Measurements from ENCODE around the gene IL31RA.

DNA sequence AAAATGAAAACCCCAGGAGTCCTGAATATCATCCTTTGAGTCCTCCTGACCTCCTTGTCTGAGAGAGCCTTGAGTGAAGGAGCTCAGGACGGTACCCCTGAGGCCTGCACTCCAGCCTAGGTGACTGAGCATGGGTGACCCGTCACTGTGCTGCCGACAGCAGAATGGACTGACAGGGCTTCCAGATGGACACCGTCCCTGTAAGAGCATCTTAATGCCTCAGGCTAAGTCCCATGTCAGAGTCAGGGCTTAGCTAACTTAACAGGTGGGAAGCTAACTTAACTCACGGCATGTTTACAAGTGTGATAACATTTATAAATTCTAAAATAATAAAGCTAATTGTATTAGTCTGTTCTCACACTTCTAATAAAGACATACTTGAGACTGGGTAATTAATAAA is 75.3 kb downstream of the IL31RA start:
- TF ChIP-seq, protein P1, sequence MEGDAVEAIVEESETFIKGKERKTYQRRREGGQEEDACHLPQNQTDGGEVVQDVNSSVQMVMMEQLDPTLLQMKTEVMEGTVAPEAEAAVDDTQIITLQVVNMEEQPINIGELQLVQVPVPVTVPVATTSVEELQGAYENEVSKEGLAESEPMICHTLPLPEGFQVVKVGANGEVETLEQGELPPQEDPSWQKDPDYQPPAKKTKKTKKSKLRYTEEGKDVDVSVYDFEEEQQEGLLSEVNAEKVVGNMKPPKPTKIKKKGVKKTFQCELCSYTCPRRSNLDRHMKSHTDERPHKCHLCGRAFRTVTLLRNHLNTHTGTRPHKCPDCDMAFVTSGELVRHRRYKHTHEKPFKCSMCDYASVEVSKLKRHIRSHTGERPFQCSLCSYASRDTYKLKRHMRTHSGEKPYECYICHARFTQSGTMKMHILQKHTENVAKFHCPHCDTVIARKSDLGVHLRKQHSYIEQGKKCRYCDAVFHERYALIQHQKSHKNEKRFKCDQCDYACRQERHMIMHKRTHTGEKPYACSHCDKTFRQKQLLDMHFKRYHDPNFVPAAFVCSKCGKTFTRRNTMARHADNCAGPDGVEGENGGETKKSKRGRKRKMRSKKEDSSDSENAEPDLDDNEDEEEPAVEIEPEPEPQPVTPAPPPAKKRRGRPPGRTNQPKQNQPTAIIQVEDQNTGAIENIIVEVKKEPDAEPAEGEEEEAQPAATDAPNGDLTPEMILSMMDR (conservative IDR thresholded peaks at IDR 0.05 in 1 of 2, IDR thresholded peaks at IDR 0.05 in 1 of 2; ENCODE audit: extremely low read depth in 1 of 2, insufficient read depth in 1 of 2, low read depth in 1 of 2, low read length in 2 of 2), result no peak
- TF ChIP-seq EZH2 (IDR thresholded peaks at IDR 0.05; ENCODE audit: borderline replicate concordance, low read length), result no peak

All from mammary epithelial cell (primary cell).